ENCODE measurements around the gene TALDO1. TPM values are rescaled to one million over a fixed set of nuclear protein-coding genes. Genes with fewer than 3 reads are reported as not detected.
A peak's percentile ranks its signal among the peaks of the same experiment; 100 is the strongest.

Gene TALDO1
- total and polyA plus RNA-seq, 2 experiments from 2014 or later = 137 to 161 TPM

- DNase-seq (ENCODE audit: low spot score) = peak; percentile 54
These were observed 39.3 kb upstream of the TALDO1 start for GRCh38 chr11:707817-708420.

GRCh38 chr11:708511-708910, 38.8 kb upstream of the TALDO1 start:
- Histone ChIP-seq H3K36me3 (replicated peaks; ENCODE audit: insufficient read depth, low read depth) (no peaks in the 10 kb centered on the region), H3K27me3 (no peaks in the 10 kb centered on the region), H4K20me1 (ENCODE audit: insufficient read depth, poor library complexity, severe bottlenecking) (no peaks in the 10 kb centered on the region), H3K4me2 (peak overlapping the region; percentile 96), H3K9me2 (replicated peaks; ENCODE audit: insufficient read depth) (no peaks in the 10 kb centered on the region), H3K9me3 (ENCODE audit: low read depth) (no peaks in the 10 kb centered on the region), H2AFZ (no peak overlapping the region), H3K79me2 (peaks cover 53% of the 10 kb centered on the region), H3K27ac (peak overlapping the region; percentile 99), H3K4me3 (no peak overlapping the region), H3K4me1 (ENCODE audit: insufficient read depth) (peaks cover 62% of the 10 kb centered on the region)
- TF ChIP-seq EZH2phosphoT487 (IDR thresholded peaks at IDR 0.05; ENCODE audit: low read depth, severe bottlenecking, unreplicated experiment) (no peak), CTCF (IDR thresholded peaks at IDR 0.05; ENCODE audit: poor library complexity) (no peak), EZH2 (IDR thresholded peaks at IDR 0.05; ENCODE audit: borderline replicate concordance) (no peak)
- WGBS (ENCODE audit: low lambda C conversion rate, missing lambda C conversion rate) = 91% methylated on average over 5 of the region's 7 CpGs
- DNase-seq (ENCODE audit: low spot score) = no peak

More at GRCh38 chr11:707817-708420, 39.3 kb upstream of the TALDO1 start:
- peaks cover 53% of the 10 kb centered on the region for H3K79me2 ChIP-seq
- no peaks in the 10 kb centered on the region for H3K36me3 ChIP-seq (replicated peaks; ENCODE audit: insufficient read depth, low read depth)
- H3K9me3 ChIP-seq (ENCODE audit: low read depth) = no peaks in the 10 kb centered on the region
- peak overlapping the region; percentile 96 for H3K4me2 ChIP-seq
- H2AFZ ChIP-seq = no peak overlapping the region
- H3K27me3 ChIP-seq = no peaks in the 10 kb centered on the region
- 42% methylated on average over 16 of the region's 16 CpGs for WGBS (ENCODE audit: low lambda C conversion rate, missing lambda C conversion rate)
- peak overlapping the region; percentile 30 for H3K4me3 ChIP-seq
- no peaks in the 10 kb centered on the region for H4K20me1 ChIP-seq (ENCODE audit: insufficient read depth, poor library complexity, severe bottlenecking)
- peaks cover 62% of the 10 kb centered on the region for H3K4me1 ChIP-seq (ENCODE audit: insufficient read depth)
- no peak for TF ChIP-seq EZH2 (IDR thresholded peaks at IDR 0.05; ENCODE audit: borderline replicate concordance)
- TF ChIP-seq EZH2phosphoT487 (IDR thresholded peaks at IDR 0.05; ENCODE audit: low read depth, severe bottlenecking, unreplicated experiment) = no peak
- TF ChIP-seq CTCF (IDR thresholded peaks at IDR 0.05; ENCODE audit: poor library complexity) = no peak
- peak overlapping the region; percentile 99 for H3K27ac ChIP-seq
- H3K9me2 ChIP-seq (replicated peaks; ENCODE audit: insufficient read depth) = no peaks in the 10 kb centered on the region

GRCh38 chr11:709109-709997, 37.9 kb upstream of the TALDO1 start:
- H3K27me3 ChIP-seq = no peaks in the 10 kb centered on the region

More at GRCh38 chr11:709109-709997, 37.9 kb upstream of the TALDO1 start:
- H4K20me1 ChIP-seq (ENCODE audit: insufficient read depth, poor library complexity, severe bottlenecking) = no peaks in the 10 kb centered on the region
- peaks cover 61% of the 10 kb centered on the region for H3K79me2 ChIP-seq
- peak overlapping the region; percentile 61 for H3K4me2 ChIP-seq
- no peak for TF ChIP-seq EZH2 (IDR thresholded peaks at IDR 0.05; ENCODE audit: borderline replicate concordance)
- TF ChIP-seq CTCF (IDR thresholded peaks at IDR 0.05; ENCODE audit: poor library complexity) = no peak
- TF ChIP-seq EZH2phosphoT487 (IDR thresholded peaks at IDR 0.05; ENCODE audit: low read depth, severe bottlenecking, unreplicated experiment) = no peak
- no peak overlapping the region for H2AFZ ChIP-seq
- peak overlapping the region; percentile 68 for H3K27ac ChIP-seq
- WGBS (ENCODE audit: low lambda C conversion rate, missing lambda C conversion rate) = 71% methylated on average over 23 of the region's 27 CpGs
- H3K4me1 ChIP-seq (ENCODE audit: insufficient read depth) = peaks cover 62% of the 10 kb centered on the region
- H3K9me3 ChIP-seq (ENCODE audit: low read depth) = no peaks in the 10 kb centered on the region
- no peaks in the 10 kb centered on the region for H3K36me3 ChIP-seq (replicated peaks; ENCODE audit: insufficient read depth, low read depth)
- H3K9me2 ChIP-seq (replicated peaks; ENCODE audit: insufficient read depth) = no peaks in the 10 kb centered on the region
- DNase-seq (ENCODE audit: low spot score) = peak; percentile 20
- no peak overlapping the region for H3K4me3 ChIP-seq
